ENCODE measurements around the gene ERMAP. TPM values are rescaled to one million over a fixed set of nuclear protein-coding genes. Genes with fewer than 3 reads are reported as not detected.

ERMAP gene
- polyA plus RNA-seq, 1 experiment, result 24.4 TPM

GRCh38 chr1:42845866-42846256 lies 28.9 kb downstream of the ERMAP start:
- CTCF ChIA-PET, result interaction anchor here (0.9 to 2.2 kb wide), 4 partner anchors 16 to 69 kb away, joined by 3 to 5 read pairs (median 4); no protein-coding TSS in a partner anchor

GRCh38 chr1:42846257-42847110 lies 29.6 kb downstream of the ERMAP start, which contains the start of gene ZNF691:
ZNF691 (plus strand) TSS chr1:42846613; CDS start chr1:42849659, 3,046 bp downstream.
- H3K36me3 ChIP-seq (ENCODE audit: control insufficient read depth, insufficient read depth, low read length), result peaks cover 14% of the 10 kb centered on the region
- DNase-seq (ENCODE audit: low read depth), result peak; percentile 93
- peak; percentile 68 for TF ChIP-seq CTCF (IDR thresholded peaks at IDR 0.05; ENCODE audit: insufficient read depth, low read depth, low read length)
- ChIA-PET POLR2A (interaction anchor here (0.6 to 1.3 kb wide), 4 partner anchors 8 to 125 kb away, joined by 3 to 5 read pairs (median 3); partner anchors contain the start of genes ERMAP and SVBP), CTCF (interaction anchor here (0.9 to 2.2 kb wide), 6 partner anchors 16 to 228 kb away, joined by 3 to 5 read pairs (median 4); no protein-coding TSS in a partner anchor)
- no peaks in the 10 kb centered on the region for H3K27me3 ChIP-seq (ENCODE audit: control insufficient read depth, insufficient read depth, low read length)
- peak within 1 kb of the TSS; percentile 62 for H3K4me3 ChIP-seq (ENCODE audit: low read depth, low read length)

More at GRCh38 chr1:42845866-42846256, 28.9 kb downstream of the ERMAP start:
- no peaks in the 10 kb centered on the region for H3K27me3 ChIP-seq (ENCODE audit: control insufficient read depth, insufficient read depth, low read length)
- peak overlapping the region; percentile 51 for H3K4me3 ChIP-seq (ENCODE audit: low read depth, low read length)
- no peak for DNase-seq (ENCODE audit: low read depth)
- no peak for TF ChIP-seq CTCF (IDR thresholded peaks at IDR 0.05; ENCODE audit: insufficient read depth, low read depth, low read length)
- POLR2A ChIA-PET, result interaction anchor here (0.6 kb wide), 3 partner anchors 8 to 126 kb away, joined by 3 to 5 read pairs (median 3); no protein-coding TSS in a partner anchor
- peaks cover 8% of the 10 kb centered on the region for H3K36me3 ChIP-seq (ENCODE audit: control insufficient read depth, insufficient read depth, low read length)

- TF ChIP-seq CTCF (IDR thresholded peaks at IDR 0.05; ENCODE audit: insufficient read depth, low read depth, low read length), result no peak
- no peak for DNase-seq (ENCODE audit: low read depth)
- peak overlapping the region; percentile 62 for H3K4me3 ChIP-seq (ENCODE audit: low read depth, low read length)
- CTCF ChIA-PET, result interaction anchor here (1.2 to 2.2 kb wide), 5 partner anchors 18 to 228 kb away, joined by 3 to 5 read pairs (median 4); no protein-coding TSS in a partner anchor
- POLR2A ChIA-PET, result interaction anchor here (1.3 kb wide), 1 partner anchor 30 kb away, joined by 3 read pairs; the partner anchor contains the start of genes ERMAP and SVBP
- H3K36me3 ChIP-seq (ENCODE audit: control insufficient read depth, insufficient read depth, low read length), result peaks cover 15% of the 10 kb centered on the region
- H3K27me3 ChIP-seq (ENCODE audit: control insufficient read depth, insufficient read depth, low read length), result no peaks in the 10 kb centered on the region
Measured at GRCh38 chr1:42847111-42847595, 30.2 kb downstream of the ERMAP start.

- CTCF ChIA-PET, result interaction anchor here (1.2 to 2.2 kb wide), 2 partner anchors 70 to 227 kb away, joined by 3 to 5 read pairs; no protein-coding TSS in a partner anchor
Measured at GRCh38 chr1:42847721-42848460, 31.0 kb downstream of the ERMAP start.

More at GRCh38 chr1:42847721-42848460, 31.0 kb downstream of the ERMAP start:
- POLR2A ChIA-PET, result interaction anchor here (1.3 kb wide), 1 partner anchor 31 kb away, joined by 3 read pairs; the partner anchor contains the start of genes ERMAP and SVBP
- H3K36me3 ChIP-seq (ENCODE audit: control insufficient read depth, insufficient read depth, low read length), result peaks cover 13% of the 10 kb centered on the region
- no peaks in the 10 kb centered on the region for H3K27me3 ChIP-seq (ENCODE audit: control insufficient read depth, insufficient read depth, low read length)
- TF ChIP-seq CTCF (IDR thresholded peaks at IDR 0.05; ENCODE audit: insufficient read depth, low read depth, low read length), result no peak
- DNase-seq (ENCODE audit: low read depth), result no peak
- no peak overlapping the region for H3K4me3 ChIP-seq (ENCODE audit: low read depth, low read length)

Data from BJ (cell line).